DMS153 treated with DMSO at 0.1 percent for 48 hours (cell line): ENCODE measurements around the gene DOCK11.
"Not testable (repeated sequence)": the region's sequence is repeated elsewhere in the genome, so short reads cannot be mapped to it uniquely, and the experiment has no call there.

Source experiments
- DNase-seq: peaks from one replicate; lab custom pipeline; 2025; ENCODE audit not compliant: unreplicated experiment; lab: John Stamatoyannopoulos, UW

The DOCK11 gene

DNA sequence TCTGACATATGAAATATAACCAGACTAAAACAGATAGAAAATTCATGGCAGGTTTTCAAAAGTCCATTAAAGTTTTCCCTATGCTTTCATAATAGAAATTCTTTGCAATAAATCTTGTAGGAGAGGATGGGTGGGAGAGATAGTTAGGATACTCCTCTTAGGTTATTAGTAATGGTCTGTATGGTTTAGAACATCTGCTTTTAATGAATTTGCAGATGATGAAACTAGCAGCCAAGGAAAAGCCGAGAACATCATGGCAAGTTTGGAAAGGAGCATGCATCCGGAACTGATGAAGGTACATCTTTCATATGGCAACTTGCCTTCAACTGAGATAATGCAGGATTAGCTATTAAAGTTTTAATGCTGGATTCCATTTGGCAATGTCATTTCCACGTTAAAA is 70.7 kb downstream of the DOCK11 start:
- no peak for DNase-seq

DNA sequence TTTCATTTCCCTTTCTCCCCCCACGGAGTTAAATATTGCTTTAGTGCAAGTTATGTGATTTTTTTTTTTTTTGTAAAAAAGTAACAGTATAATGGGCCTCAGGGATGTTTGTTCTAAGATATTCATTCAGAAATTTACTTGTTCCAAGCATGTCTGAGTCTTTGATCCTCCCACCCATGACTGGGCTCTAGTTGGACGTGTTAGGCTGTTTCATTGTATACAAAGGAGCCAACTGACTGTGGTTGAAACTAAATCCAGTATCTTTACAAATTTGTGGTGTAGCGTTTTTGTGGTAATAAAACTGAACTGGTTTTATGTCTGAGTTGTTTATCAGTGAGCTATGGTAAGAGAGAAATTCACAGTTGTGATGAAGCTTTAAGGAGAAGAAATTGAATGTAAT is 74.1 kb downstream of the DOCK11 start:
- no peak for DNase-seq

DNA sequence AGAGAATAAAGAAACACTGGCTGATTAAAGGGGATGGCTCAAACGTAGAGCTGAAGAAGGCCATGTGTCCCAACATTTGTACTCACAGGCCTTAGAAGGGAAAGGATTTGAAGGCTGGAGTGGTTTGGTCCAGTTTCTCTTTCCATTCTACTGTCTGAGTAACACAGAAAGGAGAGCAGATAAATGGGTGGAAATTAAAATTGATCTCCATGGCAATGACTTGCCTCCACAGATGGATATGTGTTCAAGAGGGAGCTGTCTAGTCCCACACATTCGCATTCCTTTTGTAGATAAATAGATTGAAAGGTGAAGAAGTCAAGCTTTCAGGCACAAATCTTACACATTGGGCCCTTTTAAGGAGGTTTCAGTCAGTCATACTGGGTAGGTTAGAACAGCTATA is 74.6 kb downstream of the DOCK11 start:
- no peak for DNase-seq

DNA sequence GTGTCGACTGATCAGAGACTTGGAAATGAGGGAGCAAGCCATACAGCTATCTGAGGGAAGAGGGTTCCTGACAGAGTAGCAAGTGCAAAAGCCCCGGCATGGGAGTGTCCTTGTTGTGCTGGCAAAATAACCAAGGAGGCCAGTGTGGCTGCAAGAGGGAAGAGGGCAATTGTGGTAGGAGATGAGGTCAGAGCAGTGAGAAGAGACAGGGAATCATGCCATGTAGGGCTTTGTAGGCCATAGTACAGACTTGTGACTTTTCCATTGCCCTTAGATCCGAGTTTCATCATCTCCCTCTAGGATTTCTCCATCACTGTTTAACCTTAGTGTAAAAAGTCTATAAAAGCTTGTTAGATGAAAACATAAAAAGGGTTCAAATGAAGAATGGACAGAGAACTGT is 76.2 kb downstream of the DOCK11 start:
- no peak for DNase-seq

DNA sequence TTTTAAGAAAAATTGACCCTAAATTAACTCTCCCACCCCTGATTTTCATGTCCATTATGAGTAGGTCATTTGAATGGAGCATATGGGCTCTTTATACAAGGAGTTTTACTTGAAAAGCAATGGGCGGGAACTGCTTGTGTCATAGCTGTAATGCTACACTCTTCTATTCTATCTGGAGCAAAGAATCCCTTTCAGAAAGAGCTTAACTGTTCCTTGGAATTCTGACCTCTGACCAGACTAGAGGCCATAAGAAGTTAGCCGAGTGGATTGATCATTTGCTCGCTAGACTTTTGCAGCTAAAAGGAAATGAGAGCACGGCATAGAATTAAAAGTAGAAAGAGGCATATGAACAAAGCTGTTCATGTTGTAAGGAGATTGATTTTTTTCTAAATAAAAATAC is 79.1 kb downstream of the DOCK11 start:
- no peak for DNase-seq

DNA sequence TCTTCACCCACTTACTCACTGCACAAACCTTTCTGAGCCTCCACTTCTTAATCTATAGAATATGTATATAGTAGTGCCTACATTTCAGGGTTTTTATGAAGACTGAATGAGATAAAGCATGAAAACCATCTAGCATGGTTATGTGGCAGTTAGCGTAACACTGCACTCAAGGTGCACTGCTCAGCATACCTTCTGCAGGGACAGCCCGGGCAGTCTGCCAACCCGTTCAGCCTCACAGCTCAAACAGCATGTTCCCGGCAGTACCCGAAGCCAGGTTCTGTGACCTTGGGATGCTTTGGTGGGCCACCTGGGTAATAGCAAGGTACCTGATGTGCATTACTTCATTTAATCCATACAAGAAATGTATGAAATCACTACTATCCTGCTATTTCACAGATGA is 81.4 kb downstream of the DOCK11 start:
- DNase-seq = no peak

DNA sequence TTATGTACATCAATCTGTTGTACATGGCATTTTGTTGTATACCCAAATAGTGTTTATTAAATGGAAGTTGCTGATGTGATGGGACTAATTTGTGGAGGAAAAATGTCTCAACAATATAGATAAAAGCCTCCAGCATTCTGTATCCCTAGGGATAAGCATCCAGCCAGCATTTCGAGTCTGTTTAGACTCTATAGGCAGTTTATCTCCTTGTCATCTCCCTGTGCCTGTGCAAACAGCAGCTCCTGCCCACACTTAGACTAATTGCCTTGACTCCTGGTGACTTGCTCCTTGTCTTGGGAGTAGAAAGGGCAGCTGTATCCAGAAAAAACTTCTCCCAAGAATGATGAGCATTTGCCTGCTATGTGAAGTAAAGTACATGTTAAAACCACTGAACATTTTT is 83.8 kb downstream of the DOCK11 start:
- no peak for DNase-seq

DNA sequence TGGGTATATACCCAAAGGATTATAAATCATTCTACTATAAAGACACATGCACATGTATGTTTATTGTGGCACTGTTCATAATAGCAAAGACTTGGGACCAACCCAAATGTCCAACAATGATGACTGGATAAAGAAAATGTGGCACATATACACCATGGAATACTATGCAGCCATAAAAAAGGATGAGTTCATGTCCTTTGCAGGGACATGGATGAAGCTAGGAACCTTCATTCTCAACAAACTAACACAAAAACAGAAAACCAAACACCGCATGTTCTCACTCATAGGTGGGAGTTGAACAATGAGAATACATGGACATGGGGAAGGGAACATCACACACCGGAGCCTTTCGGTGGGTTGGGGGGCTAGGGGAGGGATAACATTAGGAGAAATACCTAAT is 87.3 kb downstream of the DOCK11 start:
- DNase-seq = not testable (repeated sequence)

DNA sequence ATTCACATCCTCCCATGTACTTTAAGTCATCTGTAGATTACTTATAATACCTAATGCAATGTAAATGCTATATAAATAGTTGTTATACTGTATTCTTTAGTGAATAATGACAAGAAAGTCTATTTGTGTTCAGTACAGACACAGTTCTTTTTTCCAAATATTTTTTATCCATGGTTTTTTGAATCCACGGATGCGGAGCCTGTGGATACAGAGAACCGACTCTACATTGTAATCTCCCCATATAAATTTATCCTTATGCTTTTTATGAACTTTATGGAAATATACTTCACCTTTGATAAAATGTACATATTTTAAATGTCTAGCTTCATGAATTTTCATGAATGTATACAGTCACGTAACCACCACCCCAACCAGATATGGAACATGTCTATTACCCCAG is 88.2 kb downstream of the DOCK11 start:
- DNase-seq = no peak

DNA sequence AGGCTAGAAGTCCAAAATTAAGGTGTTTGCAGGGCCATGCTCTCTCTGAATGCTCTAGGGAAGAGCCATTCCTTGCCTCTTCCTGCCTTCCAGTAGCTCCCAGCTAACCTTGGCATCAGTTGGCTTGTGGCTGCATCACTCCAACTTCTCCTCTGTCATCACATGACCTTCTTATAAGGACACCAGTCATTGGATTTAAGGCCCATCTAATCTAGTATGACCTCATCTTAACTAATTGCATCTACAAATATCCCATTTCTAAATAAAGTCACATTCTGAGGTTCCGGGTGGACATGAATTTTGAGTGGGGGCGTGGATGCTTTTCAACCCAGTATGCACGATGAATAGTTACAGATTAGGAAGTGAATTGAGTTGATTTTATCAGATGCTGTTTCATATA is 89.7 kb downstream of the DOCK11 start:
- DNase-seq = no peak

DNA sequence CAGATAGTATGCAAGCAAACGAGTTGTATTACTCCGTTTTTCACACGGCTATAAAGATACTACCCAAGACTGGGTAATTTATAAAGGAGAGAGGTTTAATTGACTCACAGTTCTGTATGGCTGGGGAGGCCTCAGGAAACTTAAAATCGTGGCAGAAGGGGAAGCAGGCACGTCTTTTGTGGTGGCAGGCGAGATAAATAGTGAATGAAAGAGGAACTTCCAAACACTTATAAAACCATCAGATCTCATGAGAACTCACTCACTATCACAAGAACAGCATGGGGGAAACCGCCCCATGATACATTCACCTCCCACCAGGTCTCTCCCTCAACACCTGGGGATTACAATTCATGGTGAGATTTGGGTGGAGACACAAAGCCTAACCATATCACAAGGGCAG is 90.6 kb downstream of the DOCK11 start:
- not testable (repeated sequence) for DNase-seq

DNA sequence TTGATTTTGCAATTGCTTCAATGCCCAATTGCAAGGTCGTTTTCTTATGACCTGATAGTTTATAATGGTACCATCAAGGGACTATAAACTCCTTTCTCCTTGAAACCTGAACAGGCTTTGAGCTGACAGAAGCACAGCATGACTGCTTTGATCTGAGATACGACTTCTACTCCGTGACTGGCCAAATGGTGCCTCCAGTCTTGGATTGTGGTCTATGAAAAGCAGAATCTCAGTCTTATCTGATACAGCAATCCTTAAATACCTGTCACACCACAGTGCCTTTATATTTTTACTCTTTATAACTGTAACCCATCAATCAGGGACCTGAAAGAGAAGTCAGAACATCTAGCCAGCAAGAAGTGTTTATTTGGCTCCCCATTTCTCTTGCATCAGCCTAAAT is 93.1 kb downstream of the DOCK11 start:
- DNase-seq = no peak

DNA sequence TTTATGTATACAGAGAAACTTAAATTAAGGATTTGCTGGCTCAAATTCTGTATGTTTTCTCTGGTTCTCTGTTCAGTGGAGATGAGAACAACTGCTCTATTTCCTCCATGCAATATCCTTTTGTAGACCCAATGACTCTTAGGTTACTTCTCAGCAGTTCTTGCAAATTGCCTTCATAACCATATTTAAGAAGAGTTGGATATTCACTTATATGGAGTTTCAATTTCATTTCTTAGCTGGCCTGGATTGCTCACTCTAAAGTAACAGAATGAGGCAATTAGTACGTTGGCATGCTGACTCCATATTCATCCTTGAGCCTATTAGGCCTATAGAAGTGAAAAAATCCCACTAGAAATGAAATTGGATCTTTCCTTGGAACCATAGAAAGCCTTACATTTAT is 93.6 kb downstream of the DOCK11 start:
- DNase-seq = no peak

DNA sequence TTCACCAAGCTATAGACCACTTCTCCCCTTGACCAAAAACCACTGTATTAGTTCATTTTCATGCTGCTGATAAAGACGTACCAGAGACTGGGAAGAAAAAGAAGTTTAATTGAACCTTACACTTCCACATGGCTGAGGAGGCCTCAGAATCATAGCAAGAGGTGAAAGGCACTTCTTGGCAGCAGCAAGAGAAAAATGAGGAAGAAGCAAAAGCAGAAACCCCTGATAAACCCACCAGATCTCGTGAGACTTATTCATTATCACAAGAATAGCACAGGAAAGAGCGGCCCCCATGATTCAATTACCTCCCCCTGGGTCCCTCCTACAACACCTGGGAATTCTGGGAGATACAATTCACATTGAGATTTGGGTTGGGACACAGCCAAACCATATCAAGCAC is 97.8 kb downstream of the DOCK11 start:
- DNase-seq = no peak

DNA sequence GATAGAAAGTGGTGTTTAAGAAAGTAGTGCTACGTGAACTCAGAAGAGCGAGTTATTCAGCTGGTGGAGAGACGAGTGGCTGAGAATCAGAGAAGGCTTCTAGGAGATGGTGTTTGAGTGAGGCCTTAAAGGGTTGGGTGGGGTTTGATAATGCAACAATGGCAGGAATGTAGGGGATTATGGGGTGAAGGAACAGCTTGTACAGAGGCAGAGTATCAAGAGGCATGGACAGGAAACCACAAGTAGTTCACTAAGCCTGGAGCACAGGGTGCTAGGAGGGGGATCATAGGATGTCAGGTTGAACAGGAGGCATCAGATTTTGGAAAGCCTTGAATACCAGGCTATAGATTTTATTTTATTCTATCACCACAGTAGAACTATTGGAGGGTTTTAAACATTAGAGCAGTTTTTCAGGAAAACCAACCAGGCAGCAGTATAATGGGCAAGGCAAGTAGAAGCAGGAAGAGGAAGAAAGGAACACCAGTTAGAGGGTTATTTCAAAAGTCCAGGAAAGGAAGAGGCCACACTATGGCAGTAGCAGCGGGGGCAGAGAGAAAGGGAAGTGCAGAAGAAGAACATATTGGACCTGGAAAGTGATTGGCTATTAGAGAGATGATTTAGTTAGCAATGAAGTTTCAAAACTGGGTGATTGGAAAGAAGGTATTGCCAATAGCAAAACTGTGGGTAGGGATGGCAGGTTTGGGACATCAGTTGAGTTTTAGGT is 99.2 kb downstream of the DOCK11 start:
- no peak for DNase-seq

DNA sequence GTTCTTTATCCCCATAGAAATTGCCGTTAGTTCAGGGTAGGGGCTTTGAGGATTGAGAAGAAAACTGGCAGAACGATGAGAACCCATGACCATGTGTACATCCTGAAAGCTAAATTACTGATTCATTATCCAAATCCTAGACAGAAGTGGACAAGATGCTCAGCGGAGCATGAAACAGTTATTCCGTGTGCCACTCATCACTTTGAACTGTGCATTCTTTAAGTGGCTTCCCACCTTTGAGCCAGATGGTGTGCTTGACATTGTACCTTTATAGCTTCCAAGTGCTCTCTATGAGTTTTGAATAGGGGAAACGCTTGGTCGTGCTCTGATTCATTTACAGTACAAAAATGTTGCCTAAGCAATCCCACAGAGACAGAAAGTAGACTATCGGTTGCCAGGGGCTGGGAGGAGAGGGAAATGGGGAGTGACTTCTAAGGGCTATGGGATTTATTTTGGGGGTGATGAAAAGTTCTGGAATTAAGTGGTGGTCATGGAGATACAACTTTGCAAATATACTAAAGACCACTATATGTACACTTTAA is 100.0 kb downstream of the DOCK11 start:
- DNase-seq = no peak

DNA sequence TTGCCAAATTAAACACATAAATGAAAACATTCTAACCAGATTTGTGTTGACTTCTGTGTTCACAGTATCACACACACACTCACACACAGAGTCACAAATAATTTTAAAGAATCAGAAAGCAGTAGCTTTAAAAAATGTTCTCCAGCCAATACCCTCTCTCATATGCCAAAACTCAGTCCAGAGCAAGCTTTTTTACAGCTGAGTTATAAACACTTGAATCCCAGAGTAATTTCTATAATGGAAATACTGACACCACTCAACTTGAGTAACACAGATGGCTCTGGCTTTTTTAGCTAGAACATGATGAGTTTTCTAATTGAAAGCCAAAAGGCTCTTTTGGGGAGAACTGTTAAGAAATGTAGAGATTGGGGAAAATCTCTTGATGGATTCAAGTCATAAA is 100.8 kb downstream of the DOCK11 start:
- DNase-seq = no peak

DNA sequence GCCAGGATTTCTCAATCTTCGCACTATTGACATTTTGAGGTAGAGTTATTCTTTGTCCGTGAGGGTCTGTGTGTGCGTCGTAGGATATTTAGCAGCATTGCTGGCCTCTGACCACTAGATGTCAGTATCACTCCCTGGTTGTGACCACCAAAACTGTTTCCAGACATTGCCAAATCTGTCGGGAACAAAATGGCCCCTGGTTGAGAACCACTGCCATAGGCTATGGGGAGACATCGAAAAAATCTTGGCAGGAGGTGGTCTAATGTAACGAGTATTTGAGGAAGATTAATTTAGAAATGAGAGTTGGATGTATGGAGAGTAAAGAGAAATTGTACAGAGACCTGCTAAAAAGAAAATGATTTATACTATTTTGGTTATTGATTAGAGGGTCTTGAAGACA is 108.4 kb downstream of the DOCK11 start:
- peak; percentile 0 for DNase-seq

DNA sequence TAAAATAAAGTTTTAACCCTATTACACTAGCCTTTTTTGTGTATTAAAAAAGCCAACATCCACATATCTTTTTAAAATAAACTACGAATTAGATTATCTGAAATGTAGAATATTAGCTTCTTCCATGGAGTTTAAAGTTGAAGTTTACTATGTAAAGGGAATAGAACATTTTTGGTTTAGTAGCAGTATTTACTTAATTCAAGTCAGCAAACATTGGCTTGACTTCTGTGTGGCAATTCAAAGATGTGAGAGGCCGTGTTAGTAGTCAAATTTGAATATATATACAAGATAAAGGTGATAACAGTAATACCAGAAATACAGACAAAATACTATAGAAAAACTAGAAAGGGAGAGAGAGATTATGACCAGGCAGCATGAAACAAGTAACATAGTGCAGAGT is 116.7 kb downstream of the DOCK11 start:
- DNase-seq = no peak

DNA sequence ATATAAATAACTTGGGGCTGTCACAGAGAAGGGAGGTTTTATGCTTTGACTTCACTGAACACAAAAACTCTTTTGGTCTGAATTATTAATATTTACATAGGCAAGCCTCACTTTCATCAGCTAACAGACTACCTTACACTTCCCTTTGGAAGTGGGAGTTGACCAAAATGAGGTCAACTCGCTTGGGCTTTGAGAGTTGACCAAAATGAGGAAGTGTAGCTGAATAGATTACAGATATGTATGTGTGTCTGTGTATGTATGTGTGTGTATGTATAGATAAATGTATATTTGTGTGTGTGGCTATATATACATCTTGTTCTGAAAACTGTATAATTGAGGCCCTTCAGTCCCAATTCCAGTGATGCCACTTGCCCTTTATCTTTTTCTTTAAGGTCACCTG is 118.5 kb downstream of the DOCK11 start:
- DNase-seq = no peak

DNA sequence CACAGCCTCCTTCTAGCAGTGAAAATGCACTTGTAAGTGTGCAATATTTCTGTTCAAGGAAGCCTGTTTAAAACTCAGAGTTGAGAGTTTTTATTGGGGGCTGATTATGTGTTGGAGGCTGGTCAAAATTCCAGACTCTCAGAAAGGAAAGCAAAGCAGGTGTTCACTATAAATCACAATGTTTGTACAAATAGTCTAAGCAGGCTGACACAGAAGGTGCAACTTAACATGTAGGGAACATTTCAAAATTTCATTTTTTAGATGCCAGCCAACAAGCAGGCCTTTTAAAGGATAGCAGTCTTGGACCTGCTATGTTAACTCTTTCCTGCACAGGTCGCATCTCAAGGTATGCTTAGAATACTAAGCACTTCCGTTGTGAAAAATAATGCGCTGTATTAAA is 119.5 kb downstream of the DOCK11 start:
- DNase-seq = no peak

DNA sequence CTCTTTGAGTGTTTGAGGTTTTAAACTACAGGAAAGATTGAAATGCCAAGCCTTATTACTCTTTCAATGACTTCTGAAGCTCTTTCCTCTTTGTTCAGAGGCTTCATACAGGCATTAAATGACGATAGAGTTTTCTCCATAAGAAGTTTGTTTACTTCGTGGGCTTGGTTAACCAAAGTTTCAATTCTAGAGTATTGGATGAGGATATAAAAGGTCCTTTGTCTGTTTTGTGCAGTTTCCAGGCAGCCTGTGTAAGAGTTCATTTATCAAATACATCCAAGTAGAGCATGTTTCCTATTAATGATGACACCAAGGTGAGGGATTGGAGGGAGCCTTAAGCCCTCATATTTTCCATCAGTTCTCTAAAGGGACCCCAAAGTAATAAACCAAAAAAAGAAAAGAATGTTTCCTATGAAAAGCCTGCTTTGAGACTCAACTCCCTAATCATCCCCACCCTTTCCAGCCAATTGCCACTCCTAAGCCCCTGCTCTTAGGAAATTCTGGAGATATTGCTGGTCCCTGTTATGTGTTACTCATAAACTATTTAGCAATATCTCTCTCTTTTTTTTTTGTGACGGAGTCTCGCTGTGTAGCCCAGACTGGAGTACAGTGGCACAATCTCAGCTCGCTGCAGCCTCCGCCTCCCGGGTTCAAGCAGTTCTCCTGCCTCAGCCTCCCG is 125.6 kb downstream of the DOCK11 start:
- no peak for DNase-seq

DNA sequence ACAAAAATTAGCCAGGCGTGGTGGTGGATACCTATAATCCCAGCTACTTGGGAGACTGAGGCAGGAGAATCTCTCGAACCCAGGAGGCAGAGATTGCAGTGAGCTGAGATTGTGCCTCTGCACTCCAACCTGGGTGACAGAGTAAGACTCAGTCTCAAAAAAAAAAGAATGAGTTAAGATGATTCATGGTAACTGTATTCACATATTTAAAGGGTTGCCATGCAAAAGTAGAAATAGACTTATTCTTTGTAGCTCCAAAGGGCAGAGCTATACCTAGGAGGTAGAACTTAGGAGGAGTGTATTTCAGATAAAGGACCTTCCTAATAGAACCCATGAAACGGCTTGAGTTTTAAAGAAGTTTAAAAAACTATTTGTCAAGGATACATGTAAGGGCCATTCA is 127.4 kb downstream of the DOCK11 start:
- DNase-seq = no peak
